Body of pancreas (tissue), 4 donors: ENCODE measurements around the gene ASB16. TPM values are rescaled to one million over a fixed set of nuclear protein-coding genes. Genes with fewer than 3 reads are reported as not detected.

Source experiments
- ATAC-seq: fragments of 150-250 bp; one replicate; pipeline ENCODE4 v1.9.1; 2016
- DNase-seq, 4 donors: peaks; one replicate each; pipeline ENCODE4 v3.0.0-alpha.2; 2019
- H3K27ac ChIP-seq, 4 donors: fragments of 200-600 bp; sonication (generic); 1 replicate in 3 of 4; 2 replicates in 1 of 4; pipeline versions ENCODE4 v1.5.1 to v1.6.1; 2016 to 2019; ENCODE audit warnings: mild to moderate bottlenecking in 1 of 4, mixed read lengths in 1 of 4, moderate library complexity in 1 of 4
- H3K27me3 ChIP-seq, 2 donors: fragments of 200-600 bp; sonication (generic); one replicate each; pipeline ENCODE4 v1.6.0; 2016; ENCODE audit warnings: mild to moderate bottlenecking in 1 of 2
- H3K36me3 ChIP-seq, 2 donors: fragments of 200-600 bp; sonication (generic); replicated peaks in 1 of 2; 2 replicates each; pipeline ENCODE4 v1.5.1; 2016; ENCODE audit warnings: low read depth in 2 of 2; ENCODE audit not compliant: insufficient read depth in 1 of 2
- H3K4me1 ChIP-seq: fragments of 200-600 bp; sonication (generic); one replicate; pipeline ENCODE4 v1.6.0; 2016
- H3K4me3 ChIP-seq, 2 donors: fragments of 200-600 bp; sonication (generic); 1 replicate in 1 of 2; 2 replicates in 1 of 2; pipeline ENCODE4 v1.5.1; 2016 to 2019
- H3K9me3 ChIP-seq, 3 donors: fragments of 200-600 bp; sonication (generic); 1 replicate in 2 of 3; 2 replicates in 1 of 3; pipeline ENCODE4 v1.5.1; 2016
- CTCF ChIP-seq, 7 experiments: fragments of 450-650 bp in 4 of 7; fragments of 200-600 bp in 3 of 7; sonication (generic) in 3 of 7; IDR thresholded peaks; one replicate each; pipeline ENCODE4 v1.5.1; 2016 to 2019; ENCODE audit warnings: antibody characterized with exemption in 7 of 7
- POLR2A ChIP-seq, 3 donors: fragments of 450-650 bp; IDR thresholded peaks; one replicate each; pipeline ENCODE4 v1.6.1; 2016; ENCODE audit warnings: antibody characterized with exemption in 3 of 3, mild to moderate bottlenecking in 2 of 3
- WGBS, 2 donors: methylation state at CpG; one replicate each; pipeline ENCODE4 v1.1.5; 2017; 5-methylcytosine and 5-hydroxymethylcytosine counted together
- intact Hi-C: fragments of 100-400 bp; cut with DNase I; formaldehyde crosslinking; loops from one replicate; pipeline ENCODE4 v1.15.1; 2023
- total RNA-seq, 2 donors: library from RNA; depleted of rRNA; stranded (reverse); fragments of >200 nt; gene quantifications; one replicate each; pipeline ENCODE4 v1.1.0, GENCODE V29; 2016

ASB16 gene
- total RNA-seq, 2 donors from 2014 or later, result 3.9 to 10.5 TPM

GRCh38 chr17:44199553-44200477 lies 29.3 kb downstream of the ASB16 start, which contains the start of gene ATXN7L3:
Gene ATXN7L3, minus strand, starts transcription at chr17:44199884. Its CDS starts 1,814 bp downstream, at chr17:44198070.
- no peaks in the 10 kb centered on the region for H3K9me3 ChIP-seq
- intact Hi-C loops, result no loop called here
- peaks cover 21% of the 10 kb centered on the region for H3K4me1 ChIP-seq
- no peaks in the 10 kb centered on the region for H3K27me3 ChIP-seq
- DNase-seq, result peak; percentile 100
- WGBS, 2 donors, result 0% methylated on average over 12 to 66 of the region's 126 CpGs
- H3K36me3 ChIP-seq, result peaks cover under 1 to 2% of the 10 kb centered on the region in 2 donors
- peak within 1 kb of the TSS; percentile 75 for H3K4me3 ChIP-seq
- peak within 1 kb of the TSS; percentile 87 to 97 (median 92) for H3K27ac ChIP-seq
- ATAC-seq, result peak; percentile 92
- TF ChIP-seq CTCF (IDR thresholded peaks at IDR 0.05) (no peak), POLR2A (IDR thresholded peaks at IDR 0.05) (peak in 2 of 3 donors; percentile 67 to 71)

- no peaks in the 10 kb centered on the region for H3K36me3 ChIP-seq
- peaks cover 21% of the 10 kb centered on the region for H3K4me1 ChIP-seq
- no peaks in the 10 kb centered on the region for H3K9me3 ChIP-seq
- intact Hi-C loops, result no loop called here
- peak in 1 of 4 donors; percentile 26 for DNase-seq
- 4 to 9% methylated on average over 13 to 35 of the region's 36 CpGs for WGBS, 2 donors
- no peaks in the 10 kb centered on the region for H3K27me3 ChIP-seq
- TF ChIP-seq POLR2A (IDR thresholded peaks at IDR 0.05) (peak in 1 of 3 donors; percentile 44), CTCF (IDR thresholded peaks at IDR 0.05) (no peak)
- peak overlapping the region; percentile 44 to 56 for H3K4me3 ChIP-seq
- ATAC-seq, result no peak
- peak overlapping the region; percentile 87 to 97 (median 92) for H3K27ac ChIP-seq
Observed at GRCh38 chr17:44200478-44201155, 30.1 kb downstream of the ASB16 start.

DNA sequence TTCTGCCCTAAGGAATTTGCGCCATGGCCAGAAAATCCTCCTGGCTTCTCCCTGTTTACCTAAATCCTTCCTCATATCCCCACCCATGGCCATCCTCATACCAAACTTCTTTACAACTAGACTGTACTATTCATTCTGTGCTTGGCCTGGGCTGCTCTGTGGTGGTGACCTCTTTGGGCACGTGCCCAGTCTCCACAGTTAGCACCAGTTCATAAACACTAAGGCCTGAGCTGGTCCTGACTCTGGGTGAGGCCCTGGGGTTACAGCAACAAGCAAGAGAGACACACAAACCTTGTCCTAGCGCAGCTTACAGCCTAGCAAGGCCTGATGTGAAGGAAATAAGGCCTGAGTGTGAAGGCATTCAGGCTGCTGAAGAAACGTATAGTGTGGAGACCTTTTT lies 32.3 kb downstream of the ASB16 start:
- WGBS, 2 donors, result 78 to 91% methylated on average over 4 of the region's 4 CpGs
- Histone ChIP-seq H3K27ac (no peak overlapping the region), H3K9me3 (no peaks in the 10 kb centered on the region), H3K27me3 (no peaks in the 10 kb centered on the region), H3K4me3 (no peak overlapping the region), H3K36me3 (peaks cover 0 to 7% of the 10 kb centered on the region in 2 donors), H3K4me1 (peaks cover 15% of the 10 kb centered on the region)
- ATAC-seq (no peak), DNase-seq (no peak)
- TF ChIP-seq CTCF (IDR thresholded peaks at IDR 0.05) (no peak), POLR2A (IDR thresholded peaks at IDR 0.05) (no peak)
- intact Hi-C loops, result no loop called here

- intact Hi-C loops, result no loop called here
- DNase-seq, result peak in 2 of 4 donors; percentile 49 to 50
Observed at GRCh38 chr17:44203731-44204440, 33.4 kb downstream of the ASB16 start.

More at GRCh38 chr17:44203731-44204440, 33.4 kb downstream of the ASB16 start:
- no peak for ATAC-seq
- H3K27me3 ChIP-seq, result no peaks in the 10 kb centered on the region
- peaks cover 6% of the 10 kb centered on the region for H3K4me1 ChIP-seq
- peak; percentile 33 to 76 (median 56) for TF ChIP-seq CTCF (IDR thresholded peaks at IDR 0.05)
- TF ChIP-seq POLR2A (IDR thresholded peaks at IDR 0.05), result no peak
- H3K9me3 ChIP-seq, result no peaks in the 10 kb centered on the region
- no peak overlapping the region for H3K27ac ChIP-seq
- H3K36me3 ChIP-seq, result peaks cover 8 to 12% of the 10 kb centered on the region in 2 donors
- no peak overlapping the region for H3K4me3 ChIP-seq
- WGBS, 2 donors, result 46 to 48% methylated on average over 9 of the region's 9 CpGs
